Measurements from ENCODE around the gene ACTN2.

The ACTN2 gene

GRCh38 chr1:236751385-236751784, 65.1 kb downstream of the ACTN2 start:
- ChIA-PET CTCF (interaction anchor here (0.7 kb wide), 1 partner anchor 211 kb away, joined by 3 read pairs; no protein-coding TSS in a partner anchor), POLR2A (interaction anchor here (0.7 kb wide), 1 partner anchor 204 kb away, joined by 6 read pairs; no protein-coding TSS in a partner anchor)
- Histone ChIP-seq H3K4me3 (ENCODE audit: low read depth, low read length) (no peak overlapping the region), H3K9me3 (ENCODE audit: control insufficient read depth, insufficient read depth, low read depth, low read length) (no peaks in the 10 kb centered on the region), H3K36me3 (ENCODE audit: control insufficient read depth in 2 of 2, insufficient read depth in 1 of 2, low read length in 2 of 2) (peaks cover 9 to 73% of the 10 kb centered on the region in 2 experiments; a peak in 2 of 3 replicates), H3K4me1 (ENCODE audit: control insufficient read depth, insufficient read depth, low read length) (no peaks in the 10 kb centered on the region), H3K27ac (ENCODE audit: extremely low read depth, low read depth, low read length) (no peak overlapping the region)
- no peak for TF ChIP-seq ZNF391 (tag by site-specific recombination; IDR thresholded peaks at IDR 0.05; ENCODE audit: borderline replicate concordance, low read depth)

GRCh38 chr1:236751935-236752334, 65.6 kb downstream of the ACTN2 start:
- Histone ChIP-seq H3K36me3 (ENCODE audit: control insufficient read depth in 2 of 2, insufficient read depth in 1 of 2, low read length in 2 of 2) (peaks cover 9 to 69% of the 10 kb centered on the region in 2 experiments; a peak in 2 of 3 replicates), H3K27ac (ENCODE audit: extremely low read depth, low read depth, low read length) (no peak overlapping the region), H3K4me1 (ENCODE audit: control insufficient read depth, insufficient read depth, low read length) (no peaks in the 10 kb centered on the region), H3K4me3 (ENCODE audit: low read depth, low read length) (no peak overlapping the region), H3K9me3 (ENCODE audit: control insufficient read depth, insufficient read depth, low read depth, low read length) (no peaks in the 10 kb centered on the region)
- ChIA-PET CTCF (interaction anchor here (0.7 kb wide), 2 partner anchors 74 to 136 kb away, joined by 3 to 4 read pairs; no protein-coding TSS in a partner anchor), POLR2A (no interaction called here)
- TF ChIP-seq ZNF48 (tag by site-specific recombination; IDR thresholded peaks at IDR 0.05) = no peak
- TF ChIP-seq ZNF518A (tag by site-specific recombination; conservative IDR thresholded peaks at IDR 0.05; ENCODE audit: low read depth) = no peak
- no peak for TF ChIP-seq CTCF (tag by site-specific recombination; IDR thresholded peaks at IDR 0.05)
- TF ChIP-seq ZNF423 (tag by site-specific recombination; IDR thresholded peaks at IDR 0.05) = no peak
- TF ChIP-seq ZNF558 (tag by site-specific recombination; IDR thresholded peaks at IDR 0.05) = no peak
- no peak for TF ChIP-seq ZNF239 (tag by site-specific recombination; IDR thresholded peaks at IDR 0.05)
- TF ChIP-seq ZNF394 (tag by site-specific recombination; IDR thresholded peaks at IDR 0.05; ENCODE audit: borderline replicate concordance) = no peak
- no peak for TF ChIP-seq ZNF214 (tag by site-specific recombination; IDR thresholded peaks at IDR 0.05; ENCODE audit: borderline replicate concordance)
- TF ChIP-seq ZBTB7A (tag by site-specific recombination; IDR thresholded peaks at IDR 0.05; ENCODE audit: low read depth) = no peak
- TF ChIP-seq ZNF501 (tag by site-specific recombination; IDR thresholded peaks at IDR 0.05) = no peak
- no peak for TF ChIP-seq KLF9 (tag by site-specific recombination; IDR thresholded peaks at IDR 0.05; ENCODE audit: low read depth)
- no peak for TF ChIP-seq ZNF18 (tag by site-specific recombination; IDR thresholded peaks at IDR 0.05)
- TF ChIP-seq HOXA7 (CRISPR knock-in tag; IDR thresholded peaks at IDR 0.05; ENCODE audit: borderline replicate concordance) = no peak
- no peak for TF ChIP-seq ZNF843 (tag by site-specific recombination; IDR thresholded peaks at IDR 0.05)
- TF ChIP-seq ZNF664 (tag by site-specific recombination; IDR thresholded peaks at IDR 0.05) = no peak
- no peak for TF ChIP-seq PRDM2 (tag by site-specific recombination; IDR thresholded peaks at IDR 0.05; ENCODE audit: borderline replicate concordance)
- no peak for TF ChIP-seq ATF2 (tag by site-specific recombination; IDR thresholded peaks at IDR 0.05; ENCODE audit: low read depth)
